Smooth muscle cell (in vitro differentiated cells): ENCODE measurements around the gene MAML3. TPM values are rescaled to one million over a fixed set of nuclear protein-coding genes. Genes with fewer than 3 reads are reported as not detected.

Experiments used
- DNase-seq: peaks from one replicate; lab custom pipeline; 2025; ENCODE audit not compliant: unreplicated experiment; lab: John Stamatoyannopoulos, UW
- H2AFZ ChIP-seq: fragments of 200-600 bp; sonication (generic); 2 replicates; pipeline ENCODE4 v1.6.0; 2016; ENCODE audit warnings: antibody characterized with exemption, low read depth, mild to moderate bottlenecking
- H3F3A ChIP-seq: fragments of 200-600 bp; sonication (generic); 2 replicates; pipeline ENCODE4 v1.6.0; 2017; ENCODE audit warnings: antibody characterized with exemption, low read depth
- H3K27ac ChIP-seq: fragments of 200-600 bp; sonication (generic); 2 replicates; pipeline ENCODE4 v1.5.1; 2016; ENCODE audit warnings: low read depth, mild to moderate bottlenecking
- H3K27me3 ChIP-seq: fragments of 200-600 bp; sonication (generic); 2 replicates; pipeline ENCODE4 v1.6.1; 2016; ENCODE audit warnings: low read depth, mild to moderate bottlenecking
- H3K36me3 ChIP-seq: fragments of 200-600 bp; sonication (generic); 2 replicates; pipeline ENCODE4 v1.5.1; 2016; ENCODE audit warnings: low read depth
- H3K4me1 ChIP-seq: fragments of 200-600 bp; sonication (generic); 2 replicates; pipeline ENCODE4 v1.5.1; 2016; ENCODE audit warnings: low read depth
- H3K4me2 ChIP-seq: fragments of 200-600 bp; sonication (generic); 2 replicates; pipeline ENCODE4 v1.6.0; 2016; ENCODE audit warnings: mild to moderate bottlenecking
- H3K4me3 ChIP-seq: fragments of 200-600 bp; sonication (generic); 2 replicates; pipeline ENCODE4 v1.5.1; 2016; ENCODE audit warnings: mild to moderate bottlenecking
- H3K79me2 ChIP-seq: fragments of 200-600 bp; sonication (generic); 2 replicates; pipeline ENCODE4 v1.6.0; 2016; ENCODE audit warnings: low read depth, mild to moderate bottlenecking
- H3K9ac ChIP-seq: fragments of 200-600 bp; sonication (generic); 2 replicates; pipeline ENCODE4 v1.6.0; 2016; ENCODE audit warnings: low read depth
- H3K9me3 ChIP-seq: fragments of 200-600 bp; sonication (generic); replicated peaks from 2 replicates; pipeline ENCODE4 v1.5.1; 2016; ENCODE audit warnings: low read depth
- H4K20me1 ChIP-seq: fragments of 200-600 bp; sonication (generic); 2 replicates; pipeline ENCODE4 v1.6.0; 2016; ENCODE audit warnings: low read depth
- WGBS: methylation state at CpG from one replicate; pipeline ENCODE4 v1.1.7; 2016; ENCODE audit warnings: low lambda C conversion rate; 5-methylcytosine and 5-hydroxymethylcytosine counted together
- polyA plus RNA-seq: library from polyadenylated mRNA; unstranded; fragments of >200 nt; fragmentation: Nextera tagmentation; extraction: Ambion mirVana; gene quantifications from 2 replicates; pipeline ENCODE4 v1.2.1, GENCODE V29; 2016
- total RNA-seq: library from RNA; depleted of rRNA; stranded (reverse); fragments of >200 nt; gene quantifications from 2 replicates; pipeline ENCODE4 v1.2.3, GENCODE V29; 2014
- TF ChIP-seq, protein P1 (sequence below): fragments of 200-600 bp; sonication (generic); IDR thresholded peaks from 2 replicates; pipeline ENCODE4 v1.5.1; 2017; ENCODE audit warnings: borderline replicate concordance, mild to moderate bottlenecking, antibody characterized with exemption; ENCODE audit not compliant: insufficient read depth, poor library complexity, severe bottlenecking

MAML3 gene
- total and polyA plus RNA-seq, 2 experiments from 2014 or later = 4.9 to 12.6 TPM

DNA sequence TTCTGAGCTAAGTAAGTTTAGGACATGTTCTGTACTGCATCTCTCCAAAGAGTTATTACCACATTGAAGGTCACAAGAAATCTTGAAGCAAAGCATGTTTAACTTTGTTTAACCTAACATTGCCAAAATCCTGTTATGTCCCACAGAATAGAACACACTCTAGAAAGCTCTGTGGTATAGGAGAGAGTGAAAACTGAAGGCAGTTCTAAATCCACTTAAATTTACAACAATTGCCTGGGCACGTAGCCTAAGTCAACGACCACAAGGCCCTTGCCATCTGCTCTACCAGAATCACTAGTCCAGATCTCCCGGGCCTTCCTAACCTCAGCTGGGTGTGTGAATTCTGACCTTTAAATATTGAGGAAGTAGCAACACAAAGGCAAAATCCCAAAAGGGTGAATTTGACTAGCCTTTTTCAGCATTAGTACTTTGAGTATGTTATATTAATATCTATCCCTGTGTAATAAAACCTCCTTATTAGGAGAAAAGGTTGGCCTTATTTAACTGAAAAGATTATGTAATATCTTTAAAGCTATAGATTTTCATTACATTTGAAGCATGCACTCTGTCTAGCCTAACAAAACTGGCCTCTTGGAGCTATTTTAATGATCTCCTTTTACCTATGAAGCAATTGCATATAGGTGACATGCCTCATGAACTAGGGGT, 4.5 kb upstream of the MAML3 start:
- no peak overlapping the region for H3K4me2 ChIP-seq
- no peaks in the 10 kb centered on the region for H3K36me3 ChIP-seq
- peak overlapping the region; percentile 36 for H2AFZ ChIP-seq
- TF ChIP-seq, protein P1, sequence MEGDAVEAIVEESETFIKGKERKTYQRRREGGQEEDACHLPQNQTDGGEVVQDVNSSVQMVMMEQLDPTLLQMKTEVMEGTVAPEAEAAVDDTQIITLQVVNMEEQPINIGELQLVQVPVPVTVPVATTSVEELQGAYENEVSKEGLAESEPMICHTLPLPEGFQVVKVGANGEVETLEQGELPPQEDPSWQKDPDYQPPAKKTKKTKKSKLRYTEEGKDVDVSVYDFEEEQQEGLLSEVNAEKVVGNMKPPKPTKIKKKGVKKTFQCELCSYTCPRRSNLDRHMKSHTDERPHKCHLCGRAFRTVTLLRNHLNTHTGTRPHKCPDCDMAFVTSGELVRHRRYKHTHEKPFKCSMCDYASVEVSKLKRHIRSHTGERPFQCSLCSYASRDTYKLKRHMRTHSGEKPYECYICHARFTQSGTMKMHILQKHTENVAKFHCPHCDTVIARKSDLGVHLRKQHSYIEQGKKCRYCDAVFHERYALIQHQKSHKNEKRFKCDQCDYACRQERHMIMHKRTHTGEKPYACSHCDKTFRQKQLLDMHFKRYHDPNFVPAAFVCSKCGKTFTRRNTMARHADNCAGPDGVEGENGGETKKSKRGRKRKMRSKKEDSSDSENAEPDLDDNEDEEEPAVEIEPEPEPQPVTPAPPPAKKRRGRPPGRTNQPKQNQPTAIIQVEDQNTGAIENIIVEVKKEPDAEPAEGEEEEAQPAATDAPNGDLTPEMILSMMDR = no peak
- H3K27me3 ChIP-seq = no peaks in the 10 kb centered on the region
- WGBS = 81% methylated on average over 3 of the region's 3 CpGs
- peaks cover 11% of the 10 kb centered on the region for H3F3A ChIP-seq
- no peak for DNase-seq
- H3K9me3 ChIP-seq = no peaks in the 10 kb centered on the region
- no peak overlapping the region for H3K27ac ChIP-seq
- no peaks in the 10 kb centered on the region for H4K20me1 ChIP-seq
- no peak overlapping the region for H3K4me3 ChIP-seq
- peaks cover 4% of the 10 kb centered on the region for H3K4me1 ChIP-seq
- no peaks in the 10 kb centered on the region for H3K79me2 ChIP-seq
- no peak overlapping the region for H3K9ac ChIP-seq

GRCh38 chr4:140157341-140157740, 3.4 kb upstream of the MAML3 start:
- 97% methylated on average over 2 of the region's 2 CpGs for WGBS
- TF ChIP-seq, protein P1 = no peak
- Histone ChIP-seq H3K9ac (no peak overlapping the region), H3K79me2 (no peaks in the 10 kb centered on the region), H3K27me3 (no peaks in the 10 kb centered on the region), H3K36me3 (no peaks in the 10 kb centered on the region), H3K9me3 (no peaks in the 10 kb centered on the region), H4K20me1 (no peaks in the 10 kb centered on the region), H3K4me2 (no peak overlapping the region), H3K4me3 (no peak overlapping the region), H3F3A (peaks cover 15% of the 10 kb centered on the region), H2AFZ (no peak overlapping the region), H3K27ac (no peak overlapping the region), H3K4me1 (peaks cover 4% of the 10 kb centered on the region)
- DNase-seq = no peak

DNA sequence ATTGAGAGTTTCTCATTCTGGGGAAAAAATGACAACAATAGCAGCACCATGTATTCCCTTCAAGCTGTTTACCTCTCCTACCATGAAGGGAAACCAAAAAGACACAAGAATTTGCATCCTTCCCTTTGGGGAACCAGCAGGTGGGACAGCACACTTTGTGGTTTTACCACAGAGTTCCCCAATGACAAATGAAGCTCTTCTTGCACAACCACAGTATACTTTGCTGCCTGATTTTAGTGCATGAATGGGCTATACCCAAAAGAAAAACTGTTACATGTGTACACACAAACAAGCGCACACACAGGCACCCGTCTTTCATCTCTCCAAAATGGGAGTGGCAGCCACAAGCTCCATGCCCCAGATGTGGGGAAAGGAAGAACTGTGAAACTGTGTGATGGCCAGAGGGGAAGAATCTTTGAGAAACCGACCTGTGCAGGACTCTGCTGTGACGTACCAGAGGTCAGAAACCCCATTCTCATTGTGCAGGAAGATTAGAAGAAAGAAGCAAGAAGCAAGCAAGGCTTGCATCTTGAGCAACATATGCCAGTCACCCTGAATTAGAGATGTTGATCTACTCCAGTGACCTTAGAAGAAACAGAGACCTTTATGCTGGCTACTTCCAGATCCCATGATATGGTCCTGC, 2.7 kb upstream of the MAML3 start:
- H2AFZ ChIP-seq = no peak overlapping the region
- WGBS = 88% methylated on average over 4 of the region's 4 CpGs
- TF ChIP-seq, protein P1 = no peak

More for the DNA sequence above, 2.7 kb upstream of the MAML3 start:
- Histone ChIP-seq H3K27ac (no peak overlapping the region), H3K4me1 (peaks cover 4% of the 10 kb centered on the region), H4K20me1 (no peaks in the 10 kb centered on the region), H3K27me3 (no peaks in the 10 kb centered on the region), H3F3A (peaks cover 15% of the 10 kb centered on the region), H3K9ac (no peak overlapping the region), H3K9me3 (no peaks in the 10 kb centered on the region), H3K36me3 (no peaks in the 10 kb centered on the region), H3K4me3 (no peak overlapping the region), H3K4me2 (no peak overlapping the region), H3K79me2 (no peaks in the 10 kb centered on the region)
- DNase-seq = no peak
